GM23338 (cell line): Measurements from ENCODE around the gene SLC19A1.

ENCODE experiments used
- CTCF ChIP-seq, 2 experiments: fragments of 200-600 bp in 1 of 2; sonication (generic) in 1 of 2; conservative IDR thresholded peaks; 2 replicates each; pipeline versions ENCODE4 v1.5.1 to v1.6.1; 2016 to 2017; ENCODE audit warnings: antibody characterized with exemption in 2 of 2, low read depth in 2 of 2, mild to moderate bottlenecking in 2 of 2, moderate library complexity in 1 of 2
- EZH2 ChIP-seq: fragments of 200-600 bp; sonication (generic); IDR thresholded peaks from one replicate; pipeline ENCODE4 v1.8.0; 2017; ENCODE audit warnings: antibody characterized with exemption, mild to moderate bottlenecking, low read depth; ENCODE audit not compliant: unreplicated experiment
- EZH2phosphoT487 ChIP-seq: fragments of 200-600 bp; sonication (generic); IDR thresholded peaks from one replicate; pipeline ENCODE4 v1.8.1; 2018; ENCODE audit warnings: antibody characterized with exemption; ENCODE audit not compliant: unreplicated experiment
- NANOG ChIP-seq: IDR thresholded peaks from 2 replicates; pipeline ENCODE4 v1.6.1; 2016; ENCODE audit warnings: antibody characterized with exemption, borderline replicate concordance
- POLR2AphosphoS5 ChIP-seq: IDR thresholded peaks from 2 replicates; pipeline ENCODE4 v1.6.1; 2016; ENCODE audit warnings: antibody characterized with exemption, low read depth
- REST ChIP-seq: IDR thresholded peaks from one replicate; pipeline ENCODE4 v1.6.1; 2018; ENCODE audit warnings: antibody characterized with exemption; ENCODE audit not compliant: unreplicated experiment
- STAT1 ChIP-seq: IDR thresholded peaks from one replicate; pipeline ENCODE4 v1.6.1; 2016; ENCODE audit warnings: antibody characterized with exemption; ENCODE audit not compliant: unreplicated experiment

DNA sequence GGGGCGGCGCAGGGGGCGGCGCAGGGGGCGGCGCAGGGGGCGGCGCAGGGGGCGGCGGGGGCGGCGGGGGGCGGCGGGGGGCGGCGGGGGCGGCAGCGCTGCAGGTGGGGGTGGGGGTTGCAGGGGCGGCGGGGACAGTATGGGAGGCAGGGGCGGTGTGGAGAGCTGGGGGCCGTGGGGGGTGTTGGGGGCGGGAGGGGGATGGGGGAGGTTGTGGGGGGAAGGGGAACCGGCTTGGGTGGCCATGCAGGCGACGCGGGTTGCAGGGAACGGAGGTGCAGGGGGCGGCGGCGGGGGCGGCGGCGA is 13.0 kb upstream of the SLC19A1 start:
- TF ChIP-seq CTCF (conservative IDR thresholded peaks at IDR 0.05; ENCODE audit: low read depth in 2 of 2) (no peak), POLR2AphosphoS5 (no peak), STAT1 (no peak), NANOG (no peak), REST (no peak), EZH2phosphoT487 (no peak), EZH2 (no peak)
